Nephron progenitor cell (in vitro differentiated cells): ENCODE data around the gene GALP.

Source experiments
- DNase-seq: peaks from one replicate; pipeline ENCODE4 v3.0.0; 2021
- H3K27ac Mint-ChIP-seq: 2 replicates; pipeline ENCODE4 v1.8.0; 2021; ENCODE audit warnings: mild to moderate bottlenecking, moderate library complexity, mixed read lengths
- H3K27me3 Mint-ChIP-seq: 2 replicates; pipeline ENCODE4 v1.8.0; 2021; ENCODE audit warnings: mild to moderate bottlenecking, low read depth, mixed read lengths; ENCODE audit not compliant: poor library complexity
- H3K36me3 Mint-ChIP-seq: 2 replicates; pipeline ENCODE4 v1.8.0; 2021; ENCODE audit warnings: low read depth, mixed read lengths
- H3K4me1 Mint-ChIP-seq: 2 replicates; pipeline ENCODE4 v1.8.0; 2021; ENCODE audit warnings: mixed read lengths
- H3K4me3 Mint-ChIP-seq: 2 replicates; pipeline ENCODE4 v1.8.0; 2021; ENCODE audit warnings: mild to moderate bottlenecking, moderate library complexity, mixed read lengths
- H3K9me3 Mint-ChIP-seq: 2 replicates; pipeline ENCODE4 v1.8.0; 2021; ENCODE audit warnings: mild to moderate bottlenecking, moderate library complexity, mixed read lengths
- CTCF ChIP-seq: fragments of 200-600 bp; sonication (generic); IDR thresholded peaks from 2 replicates; pipeline ENCODE4 v1.5.0; 2021; ENCODE audit warnings: antibody characterized with exemption

Gene GALP

GRCh38 chr19:56140583-56141416 is 35.0 kb upstream of the GALP start, which contains the start of gene ZNF444:
ZNF444 (plus strand) TSS chr19:56141287; CDS start chr19:56146912, 5,625 bp downstream.
- Mint-ChIP-seq H3K27ac (peak within 1 kb of the TSS; percentile 99), H3K4me1 (peaks cover 68% of the 10 kb centered on the region), H3K36me3 (no peaks in the 10 kb centered on the region), H3K9me3 (no peaks in the 10 kb centered on the region), H3K4me3 (peak within 1 kb of the TSS; percentile 85), H3K27me3 (peaks cover 6% of the 10 kb centered on the region)
- peak; percentile 98 for DNase-seq
- TF ChIP-seq CTCF: no peak

GRCh38 chr19:56141417-56141993 is 34.3 kb upstream of the GALP start:
- H3K27ac Mint-ChIP-seq: no peak overlapping the region

GRCh38 chr19:56142087-56142787 is 33.6 kb upstream of the GALP start:
- H3K9me3 Mint-ChIP-seq: no peaks in the 10 kb centered on the region
- H3K27me3 Mint-ChIP-seq: peaks cover 6% of the 10 kb centered on the region
- DNase-seq: no peak
- peak overlapping the region; percentile 85 for H3K4me3 Mint-ChIP-seq
- peaks cover 62% of the 10 kb centered on the region for H3K4me1 Mint-ChIP-seq
- peak overlapping the region; percentile 45 for H3K27ac Mint-ChIP-seq
- H3K36me3 Mint-ChIP-seq: peaks cover 3% of the 10 kb centered on the region
- TF ChIP-seq CTCF: no peak

More at GRCh38 chr19:56141417-56141993, 34.3 kb upstream of the GALP start:
- H3K36me3 Mint-ChIP-seq: peaks cover 2% of the 10 kb centered on the region
- DNase-seq: no peak
- TF ChIP-seq CTCF: no peak
- peaks cover 63% of the 10 kb centered on the region for H3K4me1 Mint-ChIP-seq
- peak overlapping the region; percentile 85 for H3K4me3 Mint-ChIP-seq
- no peaks in the 10 kb centered on the region for H3K9me3 Mint-ChIP-seq
- peaks cover 6% of the 10 kb centered on the region for H3K27me3 Mint-ChIP-seq

- TF ChIP-seq CTCF: no peak
- Mint-ChIP-seq H3K4me1 (peaks cover 59% of the 10 kb centered on the region), H3K4me3 (peak overlapping the region; percentile 85), H3K27me3 (peaks cover 6% of the 10 kb centered on the region), H3K9me3 (no peaks in the 10 kb centered on the region), H3K27ac (peak overlapping the region; percentile 45), H3K36me3 (peaks cover 11% of the 10 kb centered on the region)
- DNase-seq: no peak
Observed at GRCh38 chr19:56142897-56143434, 32.8 kb upstream of the GALP start.

- H3K4me3 Mint-ChIP-seq: no peak overlapping the region
- no peaks in the 10 kb centered on the region for H3K27me3 Mint-ChIP-seq
- peaks cover 22% of the 10 kb centered on the region for H3K36me3 Mint-ChIP-seq
- no peak for TF ChIP-seq CTCF
- DNase-seq: no peak
- H3K4me1 Mint-ChIP-seq: peaks cover 47% of the 10 kb centered on the region
- peak overlapping the region; percentile 52 for H3K27ac Mint-ChIP-seq
- H3K9me3 Mint-ChIP-seq: no peaks in the 10 kb centered on the region
Observed at GRCh38 chr19:56144376-56144775, 31.4 kb upstream of the GALP start.
